PC-3 (cell line): Measurements from ENCODE around the gene NSDHL.

Experiments used
- CTCF ChIP-seq: fragments of 300-600 bp; sonication (generic); conservative IDR thresholded peaks from 2 replicates; pipeline ENCODE4 v1.5.1; 2017; ENCODE audit warnings: antibody characterized with exemption, low read depth, mild to moderate bottlenecking, low read length
- EZH2 ChIP-seq: fragments of 300-600 bp; sonication (generic); IDR thresholded peaks from one replicate; pipeline ENCODE4 v1.6.1; 2017; ENCODE audit warnings: antibody characterized with exemption, mild to moderate bottlenecking, low read length; ENCODE audit not compliant: unreplicated experiment

DNA sequence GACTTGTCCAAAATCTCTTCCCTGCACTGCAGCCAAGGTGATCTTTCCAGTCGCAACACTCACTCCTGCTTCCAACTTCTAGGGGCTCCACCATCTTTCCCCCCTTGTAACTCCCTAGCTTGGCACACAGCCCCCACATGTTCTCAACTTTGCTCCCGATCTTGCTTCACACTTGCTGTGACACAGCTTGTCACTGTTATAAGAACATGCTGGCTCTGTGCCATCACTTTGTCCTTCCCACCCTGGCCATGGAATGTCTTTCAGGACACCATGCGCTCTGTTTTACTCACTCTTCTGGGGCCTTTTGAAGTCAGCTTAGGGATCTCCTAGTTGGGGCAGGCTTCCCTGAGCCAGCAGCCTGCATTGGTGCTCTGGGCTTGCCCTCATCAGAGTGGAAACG lies 2.5 kb downstream of the NSDHL start:
- no peak for TF ChIP-seq CTCF
- no peak for TF ChIP-seq EZH2
